NCI-H82 treated with DMSO at 0.1 percent for 48 hours (cell line): ENCODE results near the gene MIER2.
"Not testable (repeated sequence)": the region's sequence is repeated elsewhere in the genome, so short reads cannot be mapped to it uniquely, and the experiment has no call there.

Experiments used
- DNase-seq: peaks from one replicate; lab custom pipeline; 2025; ENCODE audit not compliant: unreplicated experiment; lab: John Stamatoyannopoulos, UW

The MIER2 gene

DNA sequence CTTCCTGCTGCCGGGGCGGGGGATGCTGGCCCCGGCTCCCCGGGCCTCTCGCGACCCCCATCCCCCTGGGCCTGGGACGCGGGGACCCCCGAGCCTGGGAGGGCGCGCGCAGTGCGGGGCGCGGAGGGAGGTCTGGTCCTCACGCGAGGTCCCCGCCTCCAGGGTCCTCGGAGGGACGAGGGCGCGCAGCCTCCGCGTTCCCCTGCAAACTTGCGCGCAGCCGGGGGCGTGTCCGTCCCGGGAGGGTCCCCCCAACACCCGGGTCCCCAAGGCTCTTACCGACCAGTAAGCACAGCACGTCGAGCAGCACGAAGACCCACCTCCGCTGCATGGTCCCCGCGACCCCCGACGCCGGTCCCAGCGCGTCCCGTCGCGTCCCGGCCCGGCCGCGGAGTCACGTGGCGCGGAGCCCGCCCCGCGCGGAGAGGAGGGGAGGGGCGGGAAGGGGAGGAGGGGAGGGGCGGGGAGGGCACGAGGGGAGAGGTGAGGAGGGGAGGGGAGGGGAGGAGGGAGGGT is 53.5 kb downstream of the MIER2 start, which contains the start of gene PLPP2:
Gene PLPP2, minus strand, starts transcription at position 398 of the 516 bp plus-strand sequence. Its CDS starts 67 bp downstream, at position 331.
- no peak for DNase-seq

DNA sequence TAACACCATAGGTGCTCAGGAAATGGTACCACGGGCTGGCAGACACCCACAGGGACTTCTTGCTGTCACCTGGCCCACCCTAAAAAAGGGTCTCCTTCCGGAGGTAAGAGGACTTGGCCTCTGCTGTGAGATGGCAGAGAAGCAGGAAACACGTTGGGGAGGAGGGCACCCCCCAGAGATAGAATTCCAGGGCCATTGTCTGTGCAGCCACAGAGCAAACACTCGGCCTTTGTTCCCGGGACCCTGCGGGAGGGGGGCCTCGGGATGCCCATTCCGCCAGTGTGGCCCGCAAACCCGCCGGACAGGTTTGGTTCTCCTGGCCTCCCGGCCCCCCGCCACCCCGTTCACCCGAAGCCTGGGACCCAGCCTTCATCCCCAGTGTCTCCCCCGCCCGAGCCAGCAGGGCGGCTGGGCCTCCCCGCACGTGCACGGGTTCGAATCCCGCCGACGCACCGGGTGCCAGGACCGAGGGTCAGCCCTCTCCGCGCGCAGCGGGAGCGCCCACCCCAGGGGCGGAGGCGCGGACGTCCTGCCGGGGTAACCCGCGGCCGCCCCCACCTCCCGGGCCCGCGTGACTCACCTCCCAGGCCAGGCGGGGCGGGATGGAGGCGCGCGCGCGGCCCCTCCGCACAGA is 54.1 kb downstream of the MIER2 start:
- DNase-seq, result no peak

DNA sequence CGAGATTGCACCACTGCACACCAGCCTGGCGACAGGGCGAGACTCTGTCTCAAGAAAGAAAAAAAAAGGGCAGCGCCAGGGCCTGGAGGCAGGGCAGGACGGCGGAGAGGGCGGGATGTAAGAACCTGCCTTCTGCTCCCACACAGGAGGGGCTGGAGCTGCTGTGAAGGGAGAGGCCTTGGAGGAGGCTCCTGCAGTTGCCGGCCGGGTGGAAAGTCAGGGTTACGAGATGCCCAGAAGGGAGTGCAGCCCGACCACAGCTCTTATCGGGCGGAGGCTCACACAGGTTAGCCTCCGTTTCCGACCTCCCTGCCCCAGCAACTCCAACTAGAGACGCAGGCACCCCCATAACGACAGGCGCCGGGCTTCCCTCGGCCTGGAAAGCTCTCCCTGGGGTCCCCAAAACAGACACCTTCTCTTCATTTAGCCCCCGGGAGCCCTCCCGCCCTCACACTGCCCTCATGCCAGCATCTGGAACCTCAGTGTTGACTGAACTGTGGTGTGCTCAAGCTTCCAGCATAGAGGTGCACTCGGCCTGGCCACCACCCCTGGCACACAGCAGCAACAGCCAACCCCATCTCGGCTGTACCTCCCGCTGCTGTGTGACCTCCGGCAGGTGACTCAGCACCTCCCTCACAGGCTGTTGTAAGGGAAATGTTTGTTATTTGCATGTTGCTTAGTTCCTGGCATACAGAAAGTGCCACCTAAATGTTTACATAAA is 54.8 kb downstream of the MIER2 start:
- DNase-seq, result no peak

DNA sequence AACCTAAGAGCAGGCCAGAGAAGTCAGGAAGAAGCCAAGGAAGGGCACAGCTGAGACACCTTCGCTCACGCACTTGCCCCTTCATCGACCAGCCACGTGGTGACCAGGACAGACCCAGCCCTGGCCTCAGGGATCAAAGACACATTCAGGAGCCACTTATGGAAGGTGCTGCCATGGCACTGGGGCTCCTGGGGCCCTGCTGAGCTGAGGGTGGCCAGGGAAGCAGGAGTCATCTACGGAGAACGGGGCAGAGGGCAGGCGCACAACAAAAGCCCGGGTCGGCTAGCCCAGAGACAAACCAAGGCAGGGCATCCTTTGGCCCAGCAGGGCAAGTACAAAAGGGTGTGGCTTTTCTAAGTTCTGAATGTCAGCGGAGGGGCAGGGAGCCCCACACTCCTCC is 55.7 kb downstream of the MIER2 start:
- no peak for DNase-seq

DNA sequence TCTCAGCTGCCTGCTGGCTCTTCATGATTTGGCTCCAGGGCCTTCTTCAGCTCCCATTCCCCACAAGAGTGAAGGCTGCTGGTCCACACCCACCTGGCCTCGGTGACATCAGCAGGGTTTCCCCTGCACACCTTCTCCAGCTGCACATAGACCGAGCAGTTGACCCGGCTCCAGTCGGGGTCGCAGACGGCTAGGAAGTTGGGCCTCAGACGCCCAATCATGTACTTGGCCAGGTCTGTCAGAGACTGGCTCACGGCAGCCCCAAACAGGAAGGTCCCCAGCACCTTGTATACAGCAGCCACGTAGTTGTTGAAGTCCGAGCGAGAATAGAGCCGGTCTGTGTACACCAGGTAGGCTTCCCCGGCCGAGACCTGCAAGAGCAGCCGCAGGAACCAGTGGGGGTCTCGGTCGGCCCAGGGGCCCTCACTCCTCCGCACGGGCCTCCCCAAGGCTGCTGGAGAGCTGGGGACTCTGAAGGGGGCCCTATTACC is 57.2 kb downstream of the MIER2 start:
- DNase-seq, result no peak

DNA sequence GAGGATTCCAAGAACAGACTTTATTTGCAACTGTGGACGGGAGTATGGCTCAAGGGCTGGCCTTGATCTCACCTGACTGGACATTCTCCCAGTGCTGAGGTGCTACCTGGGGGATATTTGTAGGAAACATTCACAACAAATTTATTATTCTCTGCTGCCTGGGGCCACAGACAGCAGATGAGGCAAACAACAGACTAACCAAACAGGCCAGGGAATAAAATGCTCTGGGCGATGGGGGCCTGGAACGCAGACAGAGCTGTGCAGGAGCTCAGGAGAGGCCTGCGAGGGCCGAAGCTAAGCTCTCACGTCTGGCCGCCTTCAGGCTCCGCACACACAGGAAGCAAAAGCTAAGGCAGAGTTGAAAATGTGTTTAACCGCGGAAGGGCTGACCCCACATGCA is 61.2 kb downstream of the MIER2 start:
- no peak for DNase-seq

DNA sequence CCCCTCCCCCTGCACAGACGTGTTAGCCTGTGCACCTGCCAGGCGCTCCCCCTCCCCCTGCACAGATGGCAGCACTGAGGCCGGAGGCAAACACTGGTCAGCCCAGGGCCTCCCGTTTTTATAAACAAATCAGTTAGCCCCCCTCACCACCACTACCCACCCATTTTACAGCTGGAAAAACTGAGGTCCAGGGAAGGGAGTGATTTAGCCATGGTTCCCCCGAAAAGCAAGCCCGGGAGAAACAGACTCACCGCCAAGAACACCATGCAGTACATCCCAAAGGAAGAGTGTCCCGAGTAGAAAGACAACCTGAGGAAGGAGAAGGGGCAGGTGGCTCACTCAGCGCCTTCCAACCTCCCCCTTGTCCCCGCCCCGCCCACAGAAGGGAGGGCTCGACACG is 62.1 kb downstream of the MIER2 start:
- no peak for DNase-seq

DNA sequence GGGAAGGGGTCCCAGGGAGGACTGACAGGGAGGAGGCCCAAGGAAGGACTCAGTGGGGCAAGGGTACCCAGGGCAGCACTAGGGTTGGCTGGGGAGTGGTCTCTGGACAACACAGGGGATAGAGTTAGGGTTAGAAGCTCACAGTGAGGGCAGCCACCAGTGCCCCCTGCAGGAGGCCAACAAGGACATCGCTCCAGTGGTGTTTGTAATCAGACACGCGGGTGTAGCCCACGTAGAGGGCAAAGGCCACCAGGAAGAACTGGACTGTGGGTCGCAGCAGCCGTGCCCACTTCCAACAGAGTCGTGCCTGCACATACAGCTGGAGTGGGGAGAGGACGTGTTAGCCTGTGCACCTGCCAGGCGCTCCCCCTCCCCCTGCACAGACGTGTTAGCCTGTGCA is 62.6 kb downstream of the MIER2 start:
- DNase-seq, result no peak

DNA sequence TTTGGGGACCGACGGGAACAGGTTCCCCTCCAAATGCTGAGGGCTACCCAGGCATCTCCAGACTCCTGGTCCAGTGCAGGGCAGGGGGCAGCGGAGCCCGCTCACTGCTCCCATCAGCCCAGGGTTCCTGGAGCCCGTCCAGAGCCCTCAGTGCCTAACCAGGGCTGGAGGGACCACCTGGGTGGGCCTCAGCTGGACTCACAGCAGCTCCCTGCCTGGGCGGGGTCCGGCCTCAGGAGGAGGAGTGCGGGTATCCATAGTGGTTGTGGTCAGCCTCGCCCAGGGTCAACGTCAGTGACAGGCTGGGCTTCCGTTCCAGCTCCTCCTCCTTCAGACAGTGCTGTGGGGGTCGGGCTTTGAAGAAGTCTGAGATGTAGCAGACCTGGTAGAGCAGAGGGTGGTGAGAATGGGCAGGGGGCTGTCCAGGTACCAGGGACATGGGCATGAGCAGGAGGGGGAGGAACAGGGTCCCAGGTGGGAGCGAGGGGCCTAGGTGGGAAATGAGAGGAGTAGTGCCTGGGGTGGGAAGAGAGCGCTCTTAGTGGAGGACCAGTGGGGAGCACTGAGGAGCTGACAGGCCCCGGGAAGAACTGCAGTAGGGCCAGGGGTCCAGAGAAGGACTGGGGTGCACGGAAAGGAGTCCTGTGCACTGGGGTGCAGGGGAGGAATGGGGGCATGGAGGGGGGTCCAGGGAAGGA is 63.3 kb downstream of the MIER2 start:
- DNase-seq, result no peak

DNA sequence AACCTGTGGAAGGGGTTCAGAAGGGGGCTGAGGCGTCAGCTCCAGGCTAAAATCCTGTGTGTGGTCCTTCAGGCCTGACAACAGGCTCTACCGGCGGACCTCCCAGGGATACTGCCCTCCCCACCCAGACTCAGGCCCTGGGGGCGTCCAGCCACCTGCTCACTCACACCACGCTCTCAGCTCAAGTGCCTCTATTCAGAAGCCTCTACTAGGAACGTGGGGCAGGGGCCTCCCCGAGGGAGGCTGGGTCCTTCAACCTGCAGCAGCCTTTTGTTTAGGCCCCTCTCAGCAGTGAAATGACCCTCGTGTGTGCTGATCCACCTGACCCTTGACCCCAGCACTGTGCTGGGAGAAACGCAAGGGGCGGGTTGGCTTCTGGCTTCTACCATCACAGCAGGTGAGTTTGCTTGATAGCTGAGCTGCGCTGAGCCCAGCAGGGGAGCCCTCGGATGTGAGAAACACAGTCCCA is 64.0 kb downstream of the MIER2 start:
- no peak for DNase-seq

DNA sequence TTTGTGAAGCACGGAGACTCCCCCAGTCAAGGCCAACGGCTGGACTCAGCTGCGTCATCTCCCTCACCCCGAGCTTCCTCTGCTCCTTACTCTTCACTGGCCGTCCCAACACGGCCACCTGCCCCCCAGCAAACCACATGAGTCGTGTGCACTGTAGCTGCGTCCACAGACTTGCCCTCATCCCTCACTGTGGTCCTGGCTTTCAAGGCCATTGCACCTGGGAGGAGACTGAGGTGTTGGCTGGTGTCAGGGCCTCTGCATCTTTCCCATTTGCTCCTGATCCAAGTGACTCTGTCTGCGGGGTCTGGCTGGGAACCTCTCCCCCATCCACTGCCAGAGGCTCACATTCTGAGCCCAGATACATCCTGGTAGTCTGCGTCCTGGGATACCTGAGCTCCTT is 64.9 kb downstream of the MIER2 start:
- no peak for DNase-seq

DNA sequence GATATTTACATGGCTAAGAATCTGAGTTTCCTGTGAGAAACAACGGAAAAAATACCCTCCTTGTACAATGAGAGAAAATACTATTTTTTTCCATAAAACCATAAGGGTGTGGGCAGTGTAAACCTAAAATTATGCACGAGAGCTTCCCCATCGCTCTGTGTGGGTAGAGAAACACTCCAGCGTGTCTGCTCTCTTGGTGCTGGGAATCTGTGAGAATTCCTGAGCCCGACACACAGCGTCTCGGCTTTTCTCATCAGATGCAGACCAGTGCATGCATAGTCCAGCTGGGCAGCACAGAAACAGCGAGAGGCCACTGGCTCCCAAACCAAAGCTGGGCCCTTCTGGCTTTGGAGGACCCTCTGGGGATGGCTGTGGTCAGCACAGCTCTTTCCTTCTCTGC is 65.4 kb downstream of the MIER2 start:
- DNase-seq, result no peak

DNA sequence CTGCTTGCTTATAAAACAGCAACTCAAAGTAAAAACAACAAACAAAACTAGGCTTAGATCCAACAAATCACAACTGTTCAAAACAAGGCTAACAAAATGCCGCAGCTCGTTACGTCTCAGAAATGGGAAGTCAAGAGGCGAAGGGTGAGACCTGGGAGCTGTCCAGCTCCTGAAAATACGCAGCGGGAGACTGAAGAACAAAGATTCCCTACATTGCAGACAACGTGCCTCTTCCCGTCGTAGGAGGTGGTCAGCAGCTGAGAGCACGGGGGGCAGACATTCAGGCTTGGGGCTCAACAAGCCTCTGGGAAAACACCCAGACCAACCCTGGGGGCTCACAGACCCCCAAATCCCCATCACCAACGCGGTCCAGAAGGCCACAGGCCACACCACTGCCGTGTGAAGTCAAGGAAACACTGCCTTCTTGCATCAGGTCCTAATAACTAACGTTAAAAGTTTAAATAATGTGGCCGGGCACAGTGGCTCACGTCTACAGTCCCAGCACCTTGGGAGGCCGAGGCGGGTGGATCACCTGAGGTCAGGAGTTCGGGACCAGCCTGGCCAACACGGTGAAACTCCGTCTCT is 66.9 kb downstream of the MIER2 start:
- no peak for DNase-seq

DNA sequence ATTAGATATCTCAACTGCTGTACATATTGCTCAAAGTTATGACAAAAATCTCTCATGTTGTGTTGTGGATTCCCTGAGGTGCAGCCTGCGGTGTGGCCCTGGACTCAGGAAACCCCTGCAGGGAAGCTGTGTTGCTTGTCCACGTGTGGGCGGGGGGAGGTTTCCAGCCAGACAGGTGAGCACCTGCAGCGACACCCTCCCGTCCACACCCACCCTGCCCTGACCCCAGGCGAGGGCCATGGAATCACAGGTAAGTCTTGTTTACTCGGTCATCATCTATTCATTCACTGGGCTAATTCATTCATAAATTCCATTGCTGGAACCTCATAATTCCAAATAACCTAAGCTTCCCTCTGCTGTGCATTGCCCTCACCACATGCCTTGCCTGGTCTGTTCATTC is 67.5 kb downstream of the MIER2 start:
- DNase-seq, result no peak

DNA sequence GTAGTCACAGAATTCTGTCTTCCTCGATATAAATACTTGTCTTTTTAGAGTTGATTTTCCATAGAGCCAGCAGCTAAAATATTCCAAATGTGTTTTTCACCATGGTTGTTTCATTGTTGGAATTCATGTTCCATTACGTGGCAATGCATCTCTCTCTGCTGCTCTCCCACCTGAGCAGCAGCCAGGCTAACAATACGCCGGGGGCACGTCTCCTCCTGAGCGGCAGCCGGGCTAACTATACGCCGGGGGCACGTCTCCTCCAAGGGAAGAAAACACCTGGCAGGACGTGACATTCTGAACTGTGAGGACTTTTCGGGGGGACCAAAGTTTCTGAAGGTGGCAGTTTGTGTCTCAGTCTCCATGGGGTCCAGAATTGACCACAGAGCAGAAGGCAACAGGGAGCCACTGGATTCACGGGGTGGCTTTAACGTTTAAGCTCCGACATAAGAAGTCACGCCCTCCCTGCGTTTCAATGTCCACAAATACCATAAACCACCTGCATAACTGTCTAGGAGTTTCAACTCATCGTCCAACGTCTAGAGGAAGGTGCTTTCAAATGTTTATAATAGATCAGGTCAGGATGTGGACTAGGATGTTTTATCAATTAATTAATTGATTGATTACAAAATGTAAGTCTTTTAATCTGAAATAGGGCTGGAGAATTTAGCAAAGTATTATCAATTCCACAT is 68.5 kb downstream of the MIER2 start:
- DNase-seq, result no peak

DNA sequence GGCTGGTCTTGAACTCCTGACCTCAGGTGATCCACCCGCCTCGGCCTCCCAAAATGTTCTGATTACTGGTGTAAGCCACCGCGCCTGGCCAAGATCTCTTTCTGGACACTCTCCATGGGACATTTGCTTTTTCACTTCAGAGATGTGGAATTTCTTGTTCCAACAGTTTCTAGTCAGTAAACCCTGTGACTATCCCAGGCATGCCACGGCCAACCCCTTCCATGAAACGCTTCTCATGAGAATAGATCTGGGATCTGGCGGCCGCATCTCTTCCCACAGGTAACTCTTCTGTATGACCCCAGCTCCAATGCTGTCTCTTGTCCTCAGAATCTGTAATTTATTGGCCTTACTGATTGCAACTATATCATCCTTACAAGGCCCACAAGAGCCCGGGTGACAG is 69.6 kb downstream of the MIER2 start:
- DNase-seq, result no peak

DNA sequence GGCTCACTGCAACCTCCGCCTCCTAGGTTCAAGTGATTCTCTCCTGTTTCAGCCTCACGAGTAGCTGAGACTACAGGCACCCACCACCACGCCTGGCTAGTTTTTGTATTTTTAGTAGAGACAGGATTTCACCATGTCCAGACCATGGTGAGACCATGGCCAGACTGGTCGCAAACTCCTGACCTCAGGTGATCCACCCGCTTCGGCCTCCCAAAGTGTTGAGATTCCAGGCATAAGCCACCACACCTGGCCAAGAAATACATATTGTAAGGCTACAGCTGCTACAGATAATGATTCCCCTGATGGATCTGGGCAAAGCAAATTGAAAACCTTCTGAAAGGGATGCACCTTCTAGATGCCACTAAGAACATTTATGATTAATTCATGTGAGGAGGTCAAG is 71.2 kb downstream of the MIER2 start:
- no peak for DNase-seq

DNA sequence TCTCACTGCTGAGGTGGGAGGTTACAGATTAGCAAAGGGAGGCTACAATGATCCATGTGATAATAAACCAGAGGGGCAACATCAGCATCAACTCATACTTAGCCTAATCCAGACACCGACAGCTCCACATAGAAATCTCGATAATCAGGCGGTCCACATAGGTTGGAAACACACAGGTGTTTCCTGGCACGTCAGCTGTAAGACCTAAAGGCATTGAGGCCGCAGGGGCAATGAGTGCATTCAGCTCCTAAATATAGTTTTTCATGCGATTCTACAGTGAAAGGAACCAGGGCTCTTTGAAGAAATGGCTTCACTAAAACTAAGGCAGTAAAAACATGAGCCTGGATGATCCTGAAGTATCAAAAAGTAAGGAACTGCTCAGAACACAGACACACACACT is 72.7 kb downstream of the MIER2 start:
- DNase-seq, result no peak

DNA sequence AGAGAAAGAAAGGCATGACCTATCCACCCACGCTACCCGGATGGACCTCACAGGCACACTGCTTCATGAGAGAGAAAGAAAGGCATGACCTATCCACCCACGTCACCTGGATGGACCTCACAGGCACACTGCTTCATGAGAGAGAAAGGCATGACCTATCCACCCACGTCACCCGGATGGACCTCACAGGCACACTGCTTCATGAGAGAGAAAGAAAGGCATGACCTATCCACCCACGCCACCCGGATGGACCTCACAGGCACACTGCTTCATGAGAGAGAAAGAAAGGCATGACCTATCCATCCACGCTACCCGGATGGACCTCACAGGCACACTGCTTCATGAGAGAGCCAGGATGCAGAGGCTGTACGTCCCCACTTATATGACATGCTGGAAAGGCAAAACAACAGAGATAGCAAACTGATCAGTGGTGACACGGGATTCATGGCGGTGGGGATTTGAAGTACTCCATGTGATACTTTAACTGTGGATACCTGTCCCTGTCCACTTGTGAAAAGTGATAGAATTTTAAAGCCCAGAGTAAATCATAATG is 73.8 kb downstream of the MIER2 start:
- DNase-seq, result not testable (repeated sequence)

DNA sequence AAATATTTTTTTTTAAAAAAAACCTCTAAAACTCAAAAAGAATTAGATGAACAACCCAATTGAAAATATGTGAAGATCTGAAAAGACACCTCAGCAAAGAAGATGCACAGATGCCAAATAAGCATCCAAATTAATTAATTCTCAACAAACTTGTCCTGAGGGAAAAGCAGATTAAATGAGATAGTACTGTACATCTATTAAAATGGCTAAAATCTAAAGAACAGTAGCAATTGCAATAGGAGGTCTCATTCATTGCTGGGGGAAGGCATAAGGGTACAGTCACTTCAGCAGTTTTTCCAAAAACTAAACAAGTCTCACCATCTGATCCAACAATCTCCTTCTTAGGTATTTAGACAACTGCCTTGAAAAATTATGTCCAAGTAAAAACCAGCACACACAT is 75.4 kb downstream of the MIER2 start:
- DNase-seq, result no peak

DNA sequence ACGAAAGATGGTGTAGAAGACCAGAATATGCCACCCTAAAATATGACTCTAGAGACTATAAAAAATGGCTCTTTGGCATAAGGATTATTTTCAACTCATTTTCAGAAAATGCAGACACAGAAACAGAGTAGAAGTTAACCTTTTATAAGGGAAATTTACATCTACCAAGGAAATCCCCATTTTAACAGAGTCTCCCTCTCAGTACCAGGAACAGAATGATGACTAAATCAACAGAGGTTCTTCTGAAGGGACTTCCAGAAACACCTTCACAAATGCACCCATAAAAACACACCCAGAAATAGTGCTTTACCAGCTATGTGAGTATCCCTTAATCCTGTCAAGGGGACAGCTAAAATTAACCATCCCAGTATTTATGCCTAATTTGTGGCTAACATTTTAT is 82.5 kb downstream of the MIER2 start:
- DNase-seq, result no peak
